VCaP (cell line): ENCODE data around the gene CREBBP.

Experiments
- H3K27ac ChIP-seq: fragments of 450-650 bp; 2 replicates; pipeline ENCODE4 v1.5.1; 2017
- TF ChIP-seq, protein P1 (sequence below): fragments of 450-650 bp; conservative IDR thresholded peaks from 2 replicates; pipeline ENCODE4 v1.5.1; 2017; ENCODE audit warnings: mild to moderate bottlenecking, moderate library complexity

CREBBP gene

DNA sequence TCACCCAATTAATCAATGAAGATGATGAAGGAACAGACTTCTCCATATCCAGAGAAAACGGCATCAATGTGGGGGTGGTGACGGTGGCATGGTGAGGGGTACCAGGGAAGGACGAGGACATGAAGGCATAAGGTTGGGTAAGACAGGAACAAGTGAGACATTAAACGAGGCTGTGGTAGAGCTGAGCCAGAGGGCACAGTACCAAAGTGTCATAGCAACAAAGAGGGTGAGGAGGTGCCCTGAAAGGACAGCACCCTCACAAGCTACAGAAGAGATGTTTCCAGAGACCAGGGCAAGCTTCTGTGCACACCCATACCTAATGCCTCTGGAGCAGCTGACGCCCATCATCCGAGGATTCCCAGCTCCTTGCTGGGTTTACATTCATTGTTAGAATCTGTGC lies 105.7 kb downstream of the CREBBP start:
- TF ChIP-seq, protein P1, sequence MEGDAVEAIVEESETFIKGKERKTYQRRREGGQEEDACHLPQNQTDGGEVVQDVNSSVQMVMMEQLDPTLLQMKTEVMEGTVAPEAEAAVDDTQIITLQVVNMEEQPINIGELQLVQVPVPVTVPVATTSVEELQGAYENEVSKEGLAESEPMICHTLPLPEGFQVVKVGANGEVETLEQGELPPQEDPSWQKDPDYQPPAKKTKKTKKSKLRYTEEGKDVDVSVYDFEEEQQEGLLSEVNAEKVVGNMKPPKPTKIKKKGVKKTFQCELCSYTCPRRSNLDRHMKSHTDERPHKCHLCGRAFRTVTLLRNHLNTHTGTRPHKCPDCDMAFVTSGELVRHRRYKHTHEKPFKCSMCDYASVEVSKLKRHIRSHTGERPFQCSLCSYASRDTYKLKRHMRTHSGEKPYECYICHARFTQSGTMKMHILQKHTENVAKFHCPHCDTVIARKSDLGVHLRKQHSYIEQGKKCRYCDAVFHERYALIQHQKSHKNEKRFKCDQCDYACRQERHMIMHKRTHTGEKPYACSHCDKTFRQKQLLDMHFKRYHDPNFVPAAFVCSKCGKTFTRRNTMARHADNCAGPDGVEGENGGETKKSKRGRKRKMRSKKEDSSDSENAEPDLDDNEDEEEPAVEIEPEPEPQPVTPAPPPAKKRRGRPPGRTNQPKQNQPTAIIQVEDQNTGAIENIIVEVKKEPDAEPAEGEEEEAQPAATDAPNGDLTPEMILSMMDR, result no peak
- H3K27ac ChIP-seq, result no peak overlapping the region

DNA sequence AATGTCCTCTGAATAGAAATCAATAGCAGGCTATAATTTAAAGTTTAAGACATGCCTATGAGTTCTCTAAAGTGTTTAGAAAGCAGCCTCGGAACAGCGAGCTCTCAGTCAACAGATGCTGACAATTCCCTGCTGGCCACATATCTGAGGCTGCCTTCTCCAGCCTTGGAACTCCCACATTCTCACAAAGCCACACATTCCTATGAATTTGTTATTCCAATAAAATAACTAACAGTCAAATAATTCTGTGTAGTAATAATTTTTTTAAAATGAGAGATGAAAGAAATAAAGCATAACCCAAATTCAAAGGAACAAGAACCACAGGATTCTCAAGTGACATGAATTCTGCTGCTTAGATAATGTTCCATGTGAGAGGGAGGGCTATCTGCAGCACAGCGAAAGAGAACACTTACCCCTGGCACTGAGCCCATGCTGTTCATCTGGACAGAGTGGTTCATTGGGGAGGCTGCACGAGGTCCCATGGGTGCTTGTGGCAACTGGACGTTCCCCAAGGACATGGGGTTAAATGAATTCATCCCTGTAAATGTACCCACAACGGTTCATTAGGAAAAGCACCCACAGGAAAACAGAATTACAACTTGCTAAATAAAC lies 106.3 kb downstream of the CREBBP start:
- no peak overlapping the region for H3K27ac ChIP-seq

DNA sequence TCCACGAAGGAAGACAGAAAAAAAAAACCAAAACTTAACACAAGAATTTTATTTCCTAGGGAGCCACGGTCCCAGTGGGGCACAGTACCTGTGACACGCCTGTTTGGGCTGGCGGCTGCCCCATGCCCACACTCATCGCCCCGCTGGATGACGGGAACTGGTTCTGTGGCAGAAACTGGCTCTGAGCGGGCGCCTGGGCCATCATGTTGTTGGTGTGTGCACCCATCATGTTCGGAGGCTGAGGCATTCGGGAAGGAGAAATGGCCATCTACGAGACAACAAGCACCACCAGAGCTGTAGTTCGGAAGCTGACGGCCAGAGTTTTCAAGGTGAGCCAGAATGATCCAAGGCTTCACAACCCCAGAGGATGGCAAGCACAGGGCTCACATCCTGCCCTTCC lies 106.8 kb downstream of the CREBBP start:
- peak overlapping the region; percentile 34; the same call in 1 of the 2 replicates for H3K27ac ChIP-seq
- TF ChIP-seq, protein P1, result no peak

More for the DNA sequence above, 106.3 kb downstream of the CREBBP start:
- TF ChIP-seq, protein P1, result no peak

DNA sequence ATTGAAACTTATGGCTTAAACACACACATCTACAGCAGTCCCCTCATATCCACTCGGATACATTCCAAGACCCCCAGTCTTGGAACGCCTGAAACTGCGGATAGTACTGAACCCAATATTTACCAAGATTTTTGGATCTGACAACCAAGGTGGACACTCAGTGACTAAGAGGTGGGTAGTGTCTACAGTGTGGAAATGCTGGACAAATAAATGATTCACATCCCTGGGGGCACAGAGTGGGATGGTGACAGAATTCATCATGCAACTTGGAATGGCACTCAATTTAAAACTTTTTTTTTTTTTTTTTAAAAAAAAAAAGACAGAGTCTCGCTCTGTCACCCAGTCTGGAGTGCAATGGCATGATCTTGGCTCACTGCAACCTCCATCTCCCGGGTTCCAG lies 109.0 kb downstream of the CREBBP start:
- peak overlapping the region; percentile 26; the same call in 1 of the 2 replicates for H3K27ac ChIP-seq
- TF ChIP-seq, protein P1, result no peak

DNA sequence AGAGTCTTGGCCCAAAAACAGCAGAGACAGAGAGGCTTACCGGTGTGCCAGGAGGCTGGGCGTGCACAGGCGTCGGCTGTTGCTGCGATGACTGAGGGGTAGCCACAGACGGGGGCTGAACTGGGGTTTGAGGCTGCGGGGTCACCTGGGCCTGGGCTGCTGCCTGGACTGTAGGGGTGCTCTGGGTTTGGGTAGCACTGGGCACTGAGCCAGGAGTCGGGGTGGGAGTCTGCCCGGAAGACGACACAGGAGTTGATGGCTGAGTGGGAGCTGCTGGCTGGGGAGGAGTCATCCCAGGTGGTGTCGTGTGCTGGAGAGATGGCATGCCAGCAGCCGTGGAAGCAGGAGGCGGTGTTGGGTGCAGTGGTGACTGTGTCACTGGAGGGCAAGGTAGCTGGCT lies 110.0 kb downstream of the CREBBP start:
- TF ChIP-seq, protein P1, result no peak

DNA sequence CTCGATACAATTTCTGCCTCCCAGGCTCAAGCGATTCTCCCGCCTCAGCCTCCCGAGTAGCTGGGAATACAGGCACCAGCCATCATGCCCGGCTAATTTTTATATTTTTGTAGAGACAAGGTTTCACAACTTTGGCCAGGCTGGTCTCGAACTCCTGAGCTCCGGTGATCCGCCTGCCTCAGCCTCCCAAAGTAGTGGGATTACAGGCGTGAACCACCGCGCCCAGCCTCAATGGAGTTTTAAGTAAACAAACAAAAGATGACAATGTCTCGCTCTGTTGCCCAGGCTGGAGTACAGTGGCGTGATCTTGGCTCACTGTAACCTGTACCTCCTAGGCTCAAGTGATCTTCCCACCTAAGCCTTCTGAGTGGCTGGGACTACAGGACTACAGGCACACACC lies 110.6 kb downstream of the CREBBP start:
- TF ChIP-seq, protein P1, result no peak

More for the DNA sequence above, 110.0 kb downstream of the CREBBP start:
- H3K27ac ChIP-seq, result no peak overlapping the region

DNA sequence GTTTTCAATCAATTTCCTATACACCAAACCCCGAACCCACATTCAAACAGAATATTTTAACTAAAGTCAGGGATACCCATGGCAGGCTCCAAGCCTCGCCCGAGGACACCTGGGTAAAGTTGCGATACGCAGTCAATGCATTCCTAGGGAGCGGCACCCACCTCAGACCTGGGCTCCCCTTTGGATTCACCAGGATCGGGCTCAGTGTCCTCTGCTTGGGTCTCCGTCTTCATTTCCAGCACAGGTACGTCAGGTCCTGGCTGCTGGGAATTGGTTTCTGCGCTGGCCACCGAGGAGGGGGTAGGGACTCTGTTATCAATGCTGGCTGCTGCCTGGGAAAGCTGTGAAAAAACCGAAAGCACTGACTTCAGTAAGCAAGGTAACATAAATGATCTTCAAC lies 111.5 kb downstream of the CREBBP start:
- TF ChIP-seq, protein P1, result no peak
- H3K27ac ChIP-seq, result no peak overlapping the region

More for the DNA sequence above, 110.6 kb downstream of the CREBBP start:
- no peak overlapping the region for H3K27ac ChIP-seq
